CD4-positive, alpha-beta T cell (primary cell): ENCODE data around the gene APOA5. TPM values are rescaled to one million over a fixed set of nuclear protein-coding genes. Genes with fewer than 3 reads are reported as not detected.
A peak's percentile ranks its signal among the peaks of the same experiment; 100 is the strongest.

ENCODE experiments used
- ATAC-seq: fragments of 200-7000 bp; cut with Tn5 transposase; one replicate; pipeline ENCODE4 v1.10.0; 2022; ENCODE audit warnings: mild to moderate bottlenecking; ENCODE audit not compliant: poor library complexity
- CTCF ChIA-PET: fragments of 350-600 bp; sonication (Branson Sonifier 250); formaldehyde crosslinking; loops from one replicate; lab custom pipeline; 2021; ENCODE audit warnings: antibody characterized with exemption, inconsistent platforms; lab: Charles Lee
- POLR2A ChIA-PET: fragments of 350-600 bp; sonication (Branson Sonifier 250); formaldehyde crosslinking; loops from one replicate; lab custom pipeline; 2021; ENCODE audit warnings: antibody characterized with exemption, inconsistent platforms; lab: Charles Lee
- DNase-seq, 14 experiments: peaks; one replicate each; pipeline ENCODE4 v3.0.0-alpha.2; 2013 to 2020; ENCODE audit warnings: mixed read lengths in 2 of 14
- H3K27ac ChIP-seq, 2 donors: one replicate each; pipeline versions ENCODE4 v1.5.1 to v1.7.0; 2013; ENCODE audit warnings: low read length in 2 of 2, low read depth in 1 of 2, mild to moderate bottlenecking in 1 of 2
- H3K27me3 ChIP-seq, 2 experiments: 1 replicate in 1 of 2; 2 replicates in 1 of 2; pipeline versions ENCODE4 v1.6.1 to v1.7.0; 2013; ENCODE audit warnings: low read length in 2 of 2, control low read depth in 1 of 2, mild to moderate bottlenecking in 1 of 2, moderate library complexity in 1 of 2; ENCODE audit not compliant: insufficient read depth in 2 of 2, control insufficient read depth in 1 of 2
- H3K36me3 ChIP-seq: one replicate; pipeline ENCODE4 v1.6.1; 2013; ENCODE audit warnings: low read length, control low read depth; ENCODE audit not compliant: insufficient read depth
- H3K4me1 ChIP-seq: one replicate; pipeline ENCODE4 v1.6.1; 2013; ENCODE audit warnings: low read length, control low read depth; ENCODE audit not compliant: insufficient read depth
- H3K4me3 ChIP-seq: one replicate; pipeline ENCODE4 v1.5.1; 2013; ENCODE audit warnings: mild to moderate bottlenecking, low read length, moderate library complexity
- H3K9me3 ChIP-seq, 2 experiments: 1 replicate in 1 of 2; 2 replicates in 1 of 2; pipeline versions ENCODE4 v1.6.1 to v1.7.0; 2013; ENCODE audit warnings: low read length in 2 of 2, mild to moderate bottlenecking in 2 of 2, control low read depth in 1 of 2, moderate library complexity in 1 of 2; ENCODE audit not compliant: control insufficient read depth in 1 of 2, insufficient read depth in 1 of 2
- H3K27ac Mint-ChIP-seq: one replicate; pipeline ENCODE4 v1.8.0; 2020; ENCODE audit warnings: mixed read lengths
- H3K27me3 Mint-ChIP-seq: one replicate; pipeline ENCODE4 v1.8.0; 2021; ENCODE audit warnings: mixed read lengths
- H3K36me3 Mint-ChIP-seq: one replicate; pipeline ENCODE4 v1.8.0; 2021; ENCODE audit warnings: low read depth, mixed read lengths
- H3K4me1 Mint-ChIP-seq: one replicate; pipeline ENCODE4 v1.8.0; 2021; ENCODE audit warnings: low read depth, mixed read lengths
- H3K4me3 Mint-ChIP-seq: one replicate; pipeline ENCODE4 v1.8.0; 2020; ENCODE audit warnings: mild to moderate bottlenecking, mixed read lengths
- H3K9me3 Mint-ChIP-seq: one replicate; pipeline ENCODE4 v1.8.0; 2020; ENCODE audit warnings: mixed read lengths
- intact Hi-C, 2 experiments: fragments of 100-400 bp; cut with DNase I in 1 of 2; cut with micrococcal nuclease in 1 of 2; formaldehyde crosslinking; loops; one replicate each; pipeline versions ENCODE4 v1.15.1 to v1.9.0; 2023 to 2025; cut with DNase I, micrococcal nuclease
- total RNA-seq, 174 experiments: library from RNA in 2 of 174; stranded (reverse) in 2 of 174; gene quantifications; one replicate each; pipeline ENCODE4 v1.2.3 and lab custom pipeline; 2021 to 2026
- TF ChIP-seq, protein P1 (sequence below): fragments of 200-600 bp; IDR thresholded peaks from one replicate; pipeline ENCODE4 v1.8.0; 2022; ENCODE audit warnings: antibody characterized with exemption, mild to moderate bottlenecking

APOA5 gene
- total RNA-seq, 2 experiments from 2014 or later, result not detected

DNA sequence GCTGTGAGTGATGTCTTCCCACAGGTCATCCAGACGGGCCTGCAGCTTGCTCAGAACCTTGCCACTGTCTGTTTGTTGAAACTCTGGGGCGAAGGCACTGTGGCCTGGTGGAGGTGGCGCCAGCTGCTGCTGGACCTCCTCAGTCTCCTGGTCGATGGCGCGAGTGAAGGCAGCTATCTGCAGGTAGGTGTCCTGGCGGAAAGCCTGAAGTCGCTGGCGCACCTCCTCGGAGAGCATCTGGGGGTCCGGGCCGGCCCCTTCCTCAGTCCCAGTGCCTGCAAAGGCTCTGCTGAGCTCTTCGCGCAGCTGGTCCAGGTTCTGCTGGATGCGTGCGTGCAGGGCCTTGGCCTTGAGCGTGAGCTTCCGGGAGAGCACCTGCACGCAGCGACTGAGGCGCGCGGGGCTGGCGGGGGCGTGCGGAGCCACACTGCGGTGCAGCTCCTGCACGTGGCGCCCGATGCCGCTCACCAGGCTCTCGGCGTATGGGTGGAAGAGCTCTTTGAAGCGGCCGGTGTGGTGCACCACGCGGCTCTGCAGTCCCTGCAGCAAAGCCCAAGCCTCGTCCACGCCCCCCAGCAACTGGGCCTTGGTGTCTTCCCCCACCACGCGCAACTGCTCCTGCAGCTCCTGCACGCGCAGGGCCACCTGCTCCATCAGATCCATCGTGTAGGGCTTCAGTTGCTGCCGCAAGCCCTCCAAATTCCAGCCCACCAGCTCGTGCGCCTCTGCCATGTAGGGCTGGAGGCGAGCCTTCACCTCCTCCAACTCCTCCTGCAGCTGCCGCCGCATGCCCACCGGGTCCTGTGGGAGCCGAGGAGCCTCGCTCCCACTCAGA lies 1.3 kb downstream of the APOA5 start:
- POLR2A ChIA-PET, result interaction anchor here (0.6 to 2.6 kb wide), 9 partner anchors 16 to 354 kb away, joined by 3 to 20 read pairs (median 4); partner anchors contain the start of genes PAFAH1B2 and SIK3
- no peaks in the 10 kb centered on the region for H3K27me3 Mint-ChIP-seq

DNA sequence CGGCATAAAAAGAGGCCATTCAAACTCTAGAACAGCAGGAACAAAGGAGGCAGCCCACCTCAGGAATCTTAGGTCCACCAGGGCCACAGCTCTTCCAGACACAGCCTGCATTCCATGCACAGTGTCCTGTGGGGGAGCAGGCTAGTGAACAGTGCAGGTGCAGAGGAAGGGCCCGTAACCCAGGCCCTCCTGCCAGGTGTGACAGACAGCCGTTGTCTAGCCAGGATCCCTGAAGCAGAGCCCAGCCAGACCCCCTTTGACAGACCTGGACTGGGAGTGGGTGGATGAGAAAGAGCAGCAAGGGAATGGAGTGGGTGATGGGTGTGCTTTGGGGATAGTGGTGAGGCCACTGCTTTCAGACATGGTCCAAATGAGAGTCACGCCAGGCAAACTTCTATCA lies 2.7 kb downstream of the APOA5 start:
- H3K4me1 Mint-ChIP-seq, result peaks cover 55% of the 10 kb centered on the region

More for the DNA sequence above, 1.3 kb downstream of the APOA5 start:
- CTCF ChIA-PET, result interaction anchor here (0.6 to 2.0 kb wide), 23 partner anchors 7 to 436 kb away, joined by 3 to 17 read pairs (median 3); partner anchors contain the start of genes BUD13 and SIK3
- peaks cover 12% of the 10 kb centered on the region for H3K36me3 ChIP-seq
- H3K27me3 ChIP-seq, result no peaks in the 10 kb centered on the region
- H3K27ac ChIP-seq, result no peak overlapping the region
- Mint-ChIP-seq H3K9me3 (no peaks in the 10 kb centered on the region), H3K36me3 (peaks cover 30% of the 10 kb centered on the region), H3K27ac (peak overlapping the region; percentile 81), H3K4me3 (peak overlapping the region; percentile 85), H3K4me1 (peaks cover 51% of the 10 kb centered on the region)
- ATAC-seq (no peak), DNase-seq (peak in 1 of 14 experiments; percentile 31)
- intact Hi-C loops, result loop anchor here (1.0 to 5.0 kb wide), 4 partner anchors 46 to 436 kb away; no protein-coding TSS in a partner anchor
- H3K9me3 ChIP-seq, result no peaks in the 10 kb centered on the region
- TF ChIP-seq, protein P1, sequence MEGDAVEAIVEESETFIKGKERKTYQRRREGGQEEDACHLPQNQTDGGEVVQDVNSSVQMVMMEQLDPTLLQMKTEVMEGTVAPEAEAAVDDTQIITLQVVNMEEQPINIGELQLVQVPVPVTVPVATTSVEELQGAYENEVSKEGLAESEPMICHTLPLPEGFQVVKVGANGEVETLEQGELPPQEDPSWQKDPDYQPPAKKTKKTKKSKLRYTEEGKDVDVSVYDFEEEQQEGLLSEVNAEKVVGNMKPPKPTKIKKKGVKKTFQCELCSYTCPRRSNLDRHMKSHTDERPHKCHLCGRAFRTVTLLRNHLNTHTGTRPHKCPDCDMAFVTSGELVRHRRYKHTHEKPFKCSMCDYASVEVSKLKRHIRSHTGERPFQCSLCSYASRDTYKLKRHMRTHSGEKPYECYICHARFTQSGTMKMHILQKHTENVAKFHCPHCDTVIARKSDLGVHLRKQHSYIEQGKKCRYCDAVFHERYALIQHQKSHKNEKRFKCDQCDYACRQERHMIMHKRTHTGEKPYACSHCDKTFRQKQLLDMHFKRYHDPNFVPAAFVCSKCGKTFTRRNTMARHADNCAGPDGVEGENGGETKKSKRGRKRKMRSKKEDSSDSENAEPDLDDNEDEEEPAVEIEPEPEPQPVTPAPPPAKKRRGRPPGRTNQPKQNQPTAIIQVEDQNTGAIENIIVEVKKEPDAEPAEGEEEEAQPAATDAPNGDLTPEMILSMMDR, result no peak
- no peak overlapping the region for H3K4me3 ChIP-seq
- peaks cover 38% of the 10 kb centered on the region for H3K4me1 ChIP-seq

DNA sequence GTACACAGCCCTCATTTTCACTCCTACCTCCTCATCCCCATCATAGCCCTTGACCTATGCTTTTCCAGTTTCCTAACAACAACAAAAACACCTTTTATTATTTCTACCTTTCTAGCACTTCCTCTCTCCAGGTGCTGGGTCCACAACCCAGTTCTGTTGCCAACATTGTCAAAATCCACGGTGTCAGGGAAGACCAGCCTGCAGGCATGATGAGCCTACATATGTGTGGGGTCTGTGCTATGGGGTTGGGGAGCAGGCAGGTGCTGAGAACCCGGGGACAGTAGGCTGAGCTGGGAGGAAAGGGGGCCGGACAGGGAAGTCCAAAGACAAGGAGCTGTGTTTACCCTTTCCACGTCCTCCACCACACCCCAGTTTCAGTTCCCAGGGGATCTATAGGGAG lies 3.1 kb downstream of the APOA5 start:
- Histone ChIP-seq H3K9me3 (no peaks in the 10 kb centered on the region), H3K4me3 (peak overlapping the region; percentile 85), H3K27ac (peak overlapping the region; percentile 63 to 79), H3K27me3 (no peaks in the 10 kb centered on the region), H3K4me1 (peaks cover 42% of the 10 kb centered on the region), H3K36me3 (peaks cover 31% of the 10 kb centered on the region)
- Mint-ChIP-seq H3K4me3 (peak overlapping the region; percentile 94), H3K36me3 (peaks cover 47% of the 10 kb centered on the region), H3K27ac (peak overlapping the region; percentile 96), H3K9me3 (no peaks in the 10 kb centered on the region), H3K27me3 (no peaks in the 10 kb centered on the region), H3K4me1 (peaks cover 55% of the 10 kb centered on the region)
- intact Hi-C loops, result loop anchor here (1.0 to 5.0 kb wide), 6 partner anchors 16 to 539 kb away; partner anchors contain the start of genes BUD13 (in 2 of the 2), PCSK7 (in 2 of the 2), RNF214 (in 2 of the 2) and CEP164 (in 1 of the 2)
- peak in 1 of 14 experiments; percentile 22 for DNase-seq
- ChIA-PET CTCF (interaction anchor here (1.1 to 1.3 kb wide), 2 partner anchors 22 to 48 kb away, joined by 3 read pairs; no protein-coding TSS in a partner anchor), POLR2A (interaction anchor here (0.7 to 3.0 kb wide), 16 partner anchors 12 to 443 kb away, joined by 3 to 64 read pairs (median 4); partner anchors contain the start of genes BUD13, PAFAH1B2, PCSK7 and SIDT2)
- TF ChIP-seq, protein P1, result no peak
- no peak for ATAC-seq

More for the DNA sequence above, 2.7 kb downstream of the APOA5 start:
- no peaks in the 10 kb centered on the region for H3K27me3 ChIP-seq
- H3K27ac ChIP-seq, result no peak overlapping the region
- peak overlapping the region; percentile 96 for H3K27ac Mint-ChIP-seq
- ATAC-seq, result no peak
- ChIA-PET CTCF (no interaction called here), POLR2A (interaction anchor here (0.5 to 2.6 kb wide), 3 partner anchors 28 to 282 kb away, joined by 3 to 20 read pairs (median 4); no protein-coding TSS in a partner anchor)
- H3K9me3 ChIP-seq, result no peaks in the 10 kb centered on the region
- DNase-seq, result peak in 1 of 14 experiments; percentile 8
- peaks cover 41% of the 10 kb centered on the region for H3K4me1 ChIP-seq
- H3K36me3 Mint-ChIP-seq, result peaks cover 44% of the 10 kb centered on the region
- no peaks in the 10 kb centered on the region for H3K9me3 Mint-ChIP-seq
- peaks cover 26% of the 10 kb centered on the region for H3K36me3 ChIP-seq
- TF ChIP-seq, protein P1, result no peak
- H3K27me3 Mint-ChIP-seq, result no peaks in the 10 kb centered on the region
- H3K4me3 ChIP-seq, result no peak overlapping the region
- intact Hi-C loops, result loop anchor here (1.0 to 5.0 kb wide), 6 partner anchors 16 to 538 kb away; partner anchors contain the start of genes BUD13 (in 2 of the 2), PCSK7 (in 2 of the 2), RNF214 (in 2 of the 2) and CEP164 (in 1 of the 2)
- H3K4me3 Mint-ChIP-seq, result peak overlapping the region; percentile 94
